Naive thymus-derived CD8-positive, alpha-beta T cell (primary cell): Measurements from ENCODE around the gene MATN1. TPM values are rescaled to one million over a fixed set of nuclear protein-coding genes. Genes with fewer than 3 reads are reported as not detected.

Experiments
- ATAC-seq, 2 donors: fragments of 150-1000 bp; cut with Tn5 transposase in 1 of 2; sonication (Bioruptor Pico), chemical (Tn5 transposase) in 1 of 2; 1 replicate in 1 of 2; 2 replicates in 1 of 2; pipeline ENCODE4 v1.10.0; 2021; ENCODE audit warnings: mild to moderate bottlenecking in 2 of 2, moderate library complexity in 2 of 2
- POLR2A ChIA-PET: fragments of 350-600 bp; sonication (Branson Sonifier 250); formaldehyde crosslinking; loops from one replicate; lab custom pipeline; 2021; ENCODE audit warnings: antibody characterized with exemption; lab: Charles Lee
- DNase-seq, 10 donors: peaks; one replicate each; pipeline versions ENCODE4 v3.0.0 to v3.0.0-alpha.2; 2020 to 2022
- H3K27ac Mint-ChIP-seq, 10 donors: one replicate each; pipeline ENCODE4 v1.8.0; 2020 to 2022; ENCODE audit warnings: mild to moderate bottlenecking in 10 of 10, mixed read lengths in 10 of 10, moderate library complexity in 4 of 10, inconsistent platforms in 1 of 10
- H3K27me3 Mint-ChIP-seq, 5 donors: one replicate each; pipeline ENCODE4 v1.8.0; 2021 to 2022; ENCODE audit warnings: mixed read lengths in 5 of 5
- H3K36me3 Mint-ChIP-seq, 3 donors: one replicate each; pipeline ENCODE4 v1.8.0; 2020 to 2022; ENCODE audit warnings: mixed read lengths in 3 of 3, mild to moderate bottlenecking in 2 of 3, inconsistent platforms in 1 of 3
- H3K4me1 Mint-ChIP-seq, 4 donors: one replicate each; pipeline ENCODE4 v1.8.0; 2021 to 2022; ENCODE audit warnings: mixed read lengths in 4 of 4
- H3K4me3 Mint-ChIP-seq, 10 donors: one replicate each; pipeline ENCODE4 v1.8.0; 2020 to 2022; ENCODE audit warnings: mild to moderate bottlenecking in 10 of 10, mixed read lengths in 10 of 10, moderate library complexity in 6 of 10, inconsistent platforms in 1 of 10
- H3K9me3 Mint-ChIP-seq, 9 donors: one replicate each; pipeline ENCODE4 v1.8.0; 2020 to 2022; ENCODE audit warnings: mixed read lengths in 9 of 9, mild to moderate bottlenecking in 3 of 9, inconsistent platforms in 1 of 9, moderate library complexity in 1 of 9
- polyA plus RNA-seq, 3 donors: library from polyadenylated mRNA; unstranded; fragments of 300-500 nt; fragmentation: Illumina TruSeq; gene quantifications; one replicate each; pipeline ENCODE4 v1.2.3, GENCODE V29; 2021
- total RNA-seq, 8 experiments: library from RNA in 2 of 8; stranded (reverse) in 2 of 8; gene quantifications; one replicate each; pipeline ENCODE4 v1.2.3 and lab custom pipeline; 2021 to 2026

MATN1 gene
- total and polyA plus RNA-seq, 5 experiments from 2014 or later: 0.07 to 0.96 (median 0.47) TPM; not detected in 2

DNA sequence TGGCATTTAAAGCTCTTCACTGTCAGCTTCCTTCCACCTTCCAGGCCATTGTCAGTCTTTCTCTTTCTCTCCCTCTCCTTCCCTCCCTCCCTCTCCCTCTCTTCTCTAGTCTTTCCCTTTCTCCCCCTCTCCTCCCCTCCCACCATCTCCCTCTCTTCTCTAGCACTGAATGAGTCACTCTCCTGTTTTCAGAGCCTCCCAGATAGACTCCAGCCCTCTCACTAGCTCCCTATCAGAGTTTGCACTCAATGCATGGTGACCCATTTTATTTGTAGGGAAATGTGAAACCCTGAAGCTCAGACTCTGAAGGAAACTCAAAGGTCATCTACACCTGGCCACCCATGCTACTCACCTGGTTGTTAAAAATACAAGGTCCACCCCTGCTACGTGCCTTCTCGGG is 4.4 kb upstream of the MATN1 start:
- H3K9me3 Mint-ChIP-seq: no peaks in the 10 kb centered on the region
- POLR2A ChIA-PET: interaction anchor here (0.6 to 41.4 kb wide), 4 partner anchors 9 to 1132 kb away, joined by 3 to 1432 read pairs (median 6); partner anchors contain the start of gene LAPTM5
- H3K36me3 Mint-ChIP-seq: peaks cover 0 to 43% (median 1%) of the 10 kb centered on the region in 3 donors

DNA sequence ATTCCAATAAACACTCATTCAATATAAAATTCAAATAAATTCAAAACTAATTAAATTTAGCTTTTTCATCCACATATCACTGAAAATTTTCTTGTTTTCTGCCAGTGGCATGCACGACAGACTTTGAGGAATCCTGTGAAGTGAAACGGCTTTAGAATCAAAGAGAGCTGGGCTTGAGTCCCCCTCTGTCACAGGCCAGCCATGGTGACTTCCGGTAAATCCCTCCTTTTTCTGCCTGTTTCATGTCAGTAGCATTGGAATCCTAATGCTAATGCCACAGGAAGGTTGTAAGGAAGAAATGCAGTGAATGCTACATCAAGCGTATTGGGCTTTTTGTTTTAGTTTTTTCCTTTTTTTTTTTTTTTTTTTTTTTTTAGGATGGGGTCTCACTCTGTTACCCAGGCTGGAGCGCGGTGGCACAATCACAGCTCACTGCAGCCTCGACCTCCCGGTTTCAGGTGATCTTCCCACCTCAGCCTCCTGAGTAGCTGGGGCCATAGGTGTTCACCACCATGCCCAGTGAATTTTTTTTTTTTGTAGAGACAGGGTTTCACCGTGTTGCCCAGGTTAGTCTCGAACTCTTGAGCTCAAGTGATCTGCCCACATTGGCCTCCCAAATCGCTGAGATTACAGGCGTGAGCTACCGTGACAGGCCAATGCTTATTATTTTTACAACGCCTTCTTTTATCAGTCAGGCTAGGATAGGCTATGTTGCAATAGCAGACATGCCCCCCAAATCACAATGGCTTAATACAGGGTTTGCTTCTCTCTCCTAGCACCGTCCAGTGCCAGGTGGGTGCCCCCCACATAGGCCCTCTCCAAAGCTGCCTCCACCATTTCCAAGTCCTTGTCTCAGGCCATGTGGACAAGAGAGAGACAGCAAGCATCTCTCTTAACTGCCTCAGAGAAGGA is 3.6 kb upstream of the MATN1 start:
- POLR2A ChIA-PET: interaction anchor here (0.6 to 41.4 kb wide), 5 partner anchors 8 to 194 kb away, joined by 5 to 1432 read pairs (median 7); partner anchors contain the start of gene LAPTM5
- Mint-ChIP-seq H3K4me1 (peaks cover 20 to 58% (median 41%) of the 10 kb centered on the region in 4 donors), H3K9me3 (no peaks in the 10 kb centered on the region), H3K4me3 (no peak overlapping the region), H3K27ac (peak overlapping the region in 9 of 10 donors; percentile 15 to 87 (median 59)), H3K27me3 (no peaks in the 10 kb centered on the region), H3K36me3 (peaks cover 0 to 43% (median 1%) of the 10 kb centered on the region in 3 donors)
- DNase-seq: no peak
- no peak for ATAC-seq

More for the DNA sequence above, 4.4 kb upstream of the MATN1 start:
- no peaks in the 10 kb centered on the region for H3K27me3 Mint-ChIP-seq
- H3K4me1 Mint-ChIP-seq: peaks cover 20 to 55% (median 42%) of the 10 kb centered on the region in 4 donors
- H3K4me3 Mint-ChIP-seq: no peak overlapping the region
- no peak for ATAC-seq
- peak overlapping the region in 8 of 10 donors; percentile 24 to 87 (median 68) for H3K27ac Mint-ChIP-seq
- no peak for DNase-seq

DNA sequence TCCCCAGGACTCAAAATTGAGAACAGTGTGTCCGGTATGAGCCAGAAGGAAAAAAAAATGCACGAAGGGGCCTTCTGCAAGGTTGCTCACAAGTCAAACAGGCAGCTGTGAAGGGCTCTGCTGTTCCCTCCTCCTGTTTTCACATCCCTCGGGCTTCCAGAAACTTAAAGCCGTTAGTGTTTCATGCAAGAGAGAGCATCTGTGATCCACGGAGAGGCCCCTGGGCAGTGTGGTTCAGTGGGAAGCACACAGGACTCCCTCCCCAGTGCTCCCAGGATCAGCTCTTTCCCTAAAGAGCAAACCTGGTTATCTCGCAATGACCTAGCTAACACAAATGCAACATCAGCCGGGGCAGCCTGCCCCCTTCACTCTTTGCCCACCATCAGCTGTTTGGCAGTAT is 2.9 kb upstream of the MATN1 start:
- no peaks in the 10 kb centered on the region for H3K9me3 Mint-ChIP-seq
- ATAC-seq: no peak
- H3K27me3 Mint-ChIP-seq: no peaks in the 10 kb centered on the region
- H3K4me3 Mint-ChIP-seq: no peak overlapping the region
- no peak for DNase-seq
- peaks cover 0 to 50% (median 1%) of the 10 kb centered on the region in 3 donors for H3K36me3 Mint-ChIP-seq
- POLR2A ChIA-PET: interaction anchor here (0.6 to 41.4 kb wide), 3 partner anchors 10 to 195 kb away, joined by 6 to 1432 read pairs (median 7); partner anchors contain the start of gene LAPTM5
- H3K27ac Mint-ChIP-seq: peak overlapping the region in 2 of 10 donors; percentile 15 to 18
- H3K4me1 Mint-ChIP-seq: peaks cover 13 to 58% (median 41%) of the 10 kb centered on the region in 4 donors

DNA sequence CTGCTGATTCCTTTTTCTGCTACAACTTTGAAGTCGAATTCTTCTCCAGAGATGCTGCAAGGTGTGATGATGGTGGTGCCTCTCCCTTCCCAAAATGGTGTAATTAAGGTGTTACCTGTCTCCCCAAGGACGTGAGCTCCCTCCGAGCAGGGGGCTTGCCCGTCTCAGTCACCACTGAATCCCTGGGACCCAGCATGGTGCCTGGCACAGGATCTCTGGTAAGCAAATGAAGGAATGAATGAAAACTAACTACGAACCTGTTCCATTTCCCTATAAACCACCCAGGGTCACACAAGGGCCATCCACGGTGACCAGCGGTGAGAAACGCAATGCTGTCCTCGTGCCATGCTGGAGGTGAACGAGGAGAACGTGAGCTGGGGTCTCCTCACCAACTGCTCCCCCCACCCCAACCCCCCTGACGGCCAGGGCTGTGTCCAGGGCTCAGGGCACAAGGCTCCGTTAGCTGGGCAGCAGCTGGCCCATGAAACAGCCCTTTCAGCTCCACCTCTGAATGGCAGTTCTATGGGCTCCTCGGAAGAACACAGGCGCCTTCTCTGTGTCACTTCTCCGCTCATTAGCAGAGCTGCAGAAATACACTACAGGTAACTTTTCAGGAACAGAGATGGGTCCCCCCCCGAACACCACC is 2.2 kb upstream of the MATN1 start:
- peak overlapping the region in 2 of 10 donors; percentile 14 to 74 for H3K27ac Mint-ChIP-seq
- H3K27me3 Mint-ChIP-seq: no peaks in the 10 kb centered on the region
- peaks cover 0 to 49% (median 1%) of the 10 kb centered on the region in 3 donors for H3K36me3 Mint-ChIP-seq
- no peak for ATAC-seq
- H3K4me1 Mint-ChIP-seq: peaks cover 8 to 58% (median 41%) of the 10 kb centered on the region in 4 donors
- POLR2A ChIA-PET: interaction anchor here (1.6 to 41.4 kb wide), 3 partner anchors 11 to 57 kb away, joined by 7 to 1432 read pairs (median 8); partner anchors contain the start of gene LAPTM5
- no peak for DNase-seq
- no peak overlapping the region for H3K4me3 Mint-ChIP-seq
- H3K9me3 Mint-ChIP-seq: no peaks in the 10 kb centered on the region

DNA sequence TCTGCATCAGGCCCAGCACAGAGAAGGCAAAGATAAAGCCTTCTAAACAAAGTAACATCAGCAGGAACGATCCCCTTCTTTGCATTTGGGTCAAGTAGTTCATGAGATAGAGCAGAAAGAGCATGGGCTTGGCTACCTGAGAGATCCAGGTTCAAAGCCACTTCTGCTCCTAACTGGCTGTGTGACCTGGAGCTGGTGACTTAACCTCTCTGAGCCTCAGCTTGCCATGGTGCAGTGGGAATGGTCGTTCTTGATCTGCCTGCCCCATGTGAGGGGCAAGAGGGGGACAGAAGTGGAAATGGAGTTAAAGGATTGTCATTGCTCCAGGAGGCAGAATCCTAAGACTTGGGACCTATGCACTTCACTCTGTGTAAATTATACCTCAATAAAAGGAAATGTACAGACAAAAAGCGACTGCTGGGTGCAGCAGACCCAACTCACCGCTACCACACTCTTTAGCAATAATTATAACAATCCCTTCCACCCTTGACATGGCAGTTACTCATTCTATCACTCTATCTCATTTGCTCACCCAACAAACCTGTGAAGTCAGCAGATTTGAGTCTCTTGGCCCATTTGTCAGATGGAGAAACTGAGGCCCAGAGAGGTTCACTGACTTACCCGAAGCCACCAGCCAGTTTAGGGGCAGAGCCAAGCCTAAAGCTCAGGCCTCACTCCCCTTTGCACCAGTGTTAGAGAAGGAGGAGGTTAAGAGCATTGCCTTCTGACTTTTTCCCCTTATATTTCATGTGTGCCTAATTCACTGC is 1.5 kb upstream of the MATN1 start:
- peaks cover 11 to 59% (median 46%) of the 10 kb centered on the region in 4 donors for H3K4me1 Mint-ChIP-seq
- POLR2A ChIA-PET: interaction anchor here (0.9 to 41.4 kb wide), 3 partner anchors 31 to 58 kb away, joined by 3 to 1432 read pairs (median 8); partner anchors contain the start of gene LAPTM5
- peaks cover 0 to 49% (median 1%) of the 10 kb centered on the region in 3 donors for H3K36me3 Mint-ChIP-seq

DNA sequence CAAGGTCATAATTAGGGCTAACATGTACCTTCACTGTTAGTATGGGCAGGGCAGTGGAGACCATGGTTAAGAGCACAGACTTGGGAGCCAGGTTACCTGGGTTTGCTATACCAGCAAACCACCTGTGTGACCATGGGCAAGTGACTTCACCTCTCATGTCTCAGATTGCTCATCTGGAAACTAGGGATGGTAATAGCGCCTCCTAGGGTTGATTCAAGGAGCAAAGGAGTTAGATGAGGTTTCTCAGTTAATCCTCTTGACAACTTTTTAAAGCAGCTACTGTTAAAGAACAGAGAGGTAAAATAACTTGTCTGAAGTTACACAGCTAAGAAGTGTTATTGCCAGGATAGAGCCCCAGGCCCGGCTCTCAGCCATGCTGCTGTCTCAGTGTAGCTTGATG is 790 bp upstream of the MATN1 start:
- DNase-seq (no peak), ATAC-seq (no peak)
- peak overlapping the region in 4 of 10 donors; percentile 4 to 69 (median 60) for H3K27ac Mint-ChIP-seq
- peaks cover 14 to 60% (median 51%) of the 10 kb centered on the region in 4 donors for H3K4me1 Mint-ChIP-seq
- peak overlapping the region in 1 of 10 donors; percentile 59 for H3K4me3 Mint-ChIP-seq
- no peaks in the 10 kb centered on the region for H3K9me3 Mint-ChIP-seq
- POLR2A ChIA-PET: interaction anchor here (0.9 to 41.4 kb wide), 3 partner anchors 31 to 58 kb away, joined by 3 to 1432 read pairs (median 8); partner anchors contain the start of gene LAPTM5
- H3K27me3 Mint-ChIP-seq: no peaks in the 10 kb centered on the region
- peaks cover 0 to 49% (median 1%) of the 10 kb centered on the region in 3 donors for H3K36me3 Mint-ChIP-seq

More for the DNA sequence above, 1.5 kb upstream of the MATN1 start:
- Mint-ChIP-seq H3K27ac (peak overlapping the region in 5 of 10 donors; percentile 3 to 57 (median 20)), H3K4me3 (no peak overlapping the region), H3K27me3 (no peaks in the 10 kb centered on the region), H3K9me3 (no peaks in the 10 kb centered on the region)
- ATAC-seq (no peak), DNase-seq (no peak)

DNA sequence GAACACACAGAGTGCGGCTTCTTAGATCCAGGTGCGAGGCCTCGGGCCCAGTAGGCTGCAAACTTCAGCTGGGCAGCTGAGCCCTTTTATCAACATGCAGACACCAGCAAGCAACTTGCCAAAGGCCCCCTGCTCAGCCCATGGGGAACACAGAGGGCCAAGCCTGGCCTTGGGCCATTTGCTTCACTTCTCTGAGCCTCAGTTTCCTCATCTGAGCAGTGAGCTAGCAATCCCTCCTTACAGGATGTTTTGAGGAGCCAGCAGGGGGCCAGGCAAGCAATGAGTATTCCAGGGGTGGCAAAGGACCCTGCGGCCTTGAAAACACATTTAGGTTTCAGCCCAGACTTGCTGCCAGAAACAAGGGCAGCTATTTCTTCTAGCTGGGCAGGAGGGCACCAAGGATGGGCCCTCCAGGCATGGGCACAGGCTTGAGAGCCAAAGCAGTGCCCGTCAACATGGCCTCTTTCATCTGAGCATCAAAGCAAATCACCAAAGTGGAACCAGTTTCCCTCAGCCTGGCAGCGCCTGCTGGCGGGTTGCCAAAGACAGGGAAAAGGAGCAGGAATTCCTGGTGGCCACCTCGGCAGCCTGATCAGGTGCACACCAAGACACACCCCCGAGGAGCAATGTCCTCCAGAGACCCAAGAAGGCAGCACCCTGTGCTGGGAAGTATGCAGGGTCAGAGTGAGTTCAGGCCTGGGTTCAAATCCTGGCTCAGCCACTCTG is 1.4 kb downstream of the MATN1 start:
- DNase-seq (no peak), ATAC-seq (no peak)
- Mint-ChIP-seq H3K36me3 (peaks cover 0 to 38% (median 1%) of the 10 kb centered on the region in 3 donors), H3K4me3 (no peak overlapping the region), H3K9me3 (no peaks in the 10 kb centered on the region), H3K27me3 (no peaks in the 10 kb centered on the region), H3K27ac (peak overlapping the region in 4 of 10 donors; percentile 14 to 62 (median 32)), H3K4me1 (peaks cover 19 to 65% (median 53%) of the 10 kb centered on the region in 4 donors)
- POLR2A ChIA-PET: interaction anchor here (0.7 to 41.4 kb wide), 5 partner anchors 9 to 461 kb away, joined by 3 to 1432 read pairs (median 72); partner anchors contain the start of gene LAPTM5

DNA sequence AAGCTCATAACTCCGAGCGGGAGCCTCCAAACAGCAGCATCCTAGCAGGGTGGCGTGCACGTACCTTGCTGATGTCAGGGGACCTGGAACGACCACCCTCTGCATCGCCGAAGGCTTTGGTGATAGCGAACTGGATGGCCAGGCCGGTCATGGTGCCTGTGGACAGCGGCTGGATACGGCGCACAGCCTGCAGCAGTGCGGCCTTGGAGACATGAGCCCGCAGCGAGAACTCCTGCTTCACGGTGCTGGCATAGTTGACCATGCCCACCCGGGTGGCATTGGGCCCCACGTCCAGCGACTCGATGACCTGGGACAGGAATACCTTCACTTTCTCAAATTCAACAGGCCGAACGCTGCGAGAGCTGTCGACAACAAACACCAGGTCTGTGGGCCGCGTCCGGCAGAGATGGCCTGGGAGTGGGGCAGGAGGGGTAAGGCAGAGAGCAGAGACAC is 2.0 kb downstream of the MATN1 start:
- Mint-ChIP-seq H3K27me3 (no peaks in the 10 kb centered on the region), H3K27ac (peak overlapping the region in 2 of 10 donors; percentile 14 to 62), H3K36me3 (peaks cover 0 to 36% (median 1%) of the 10 kb centered on the region in 3 donors), H3K4me1 (peaks cover 19 to 69% (median 54%) of the 10 kb centered on the region in 4 donors), H3K9me3 (no peaks in the 10 kb centered on the region), H3K4me3 (peak overlapping the region in 3 of 10 donors; percentile 19 to 52 (median 22))
- POLR2A ChIA-PET: interaction anchor here (0.6 to 41.4 kb wide), 6 partner anchors 10 to 461 kb away, joined by 3 to 1432 read pairs (median 65); partner anchors contain the start of gene LAPTM5
- DNase-seq: no peak
- no peak for ATAC-seq

DNA sequence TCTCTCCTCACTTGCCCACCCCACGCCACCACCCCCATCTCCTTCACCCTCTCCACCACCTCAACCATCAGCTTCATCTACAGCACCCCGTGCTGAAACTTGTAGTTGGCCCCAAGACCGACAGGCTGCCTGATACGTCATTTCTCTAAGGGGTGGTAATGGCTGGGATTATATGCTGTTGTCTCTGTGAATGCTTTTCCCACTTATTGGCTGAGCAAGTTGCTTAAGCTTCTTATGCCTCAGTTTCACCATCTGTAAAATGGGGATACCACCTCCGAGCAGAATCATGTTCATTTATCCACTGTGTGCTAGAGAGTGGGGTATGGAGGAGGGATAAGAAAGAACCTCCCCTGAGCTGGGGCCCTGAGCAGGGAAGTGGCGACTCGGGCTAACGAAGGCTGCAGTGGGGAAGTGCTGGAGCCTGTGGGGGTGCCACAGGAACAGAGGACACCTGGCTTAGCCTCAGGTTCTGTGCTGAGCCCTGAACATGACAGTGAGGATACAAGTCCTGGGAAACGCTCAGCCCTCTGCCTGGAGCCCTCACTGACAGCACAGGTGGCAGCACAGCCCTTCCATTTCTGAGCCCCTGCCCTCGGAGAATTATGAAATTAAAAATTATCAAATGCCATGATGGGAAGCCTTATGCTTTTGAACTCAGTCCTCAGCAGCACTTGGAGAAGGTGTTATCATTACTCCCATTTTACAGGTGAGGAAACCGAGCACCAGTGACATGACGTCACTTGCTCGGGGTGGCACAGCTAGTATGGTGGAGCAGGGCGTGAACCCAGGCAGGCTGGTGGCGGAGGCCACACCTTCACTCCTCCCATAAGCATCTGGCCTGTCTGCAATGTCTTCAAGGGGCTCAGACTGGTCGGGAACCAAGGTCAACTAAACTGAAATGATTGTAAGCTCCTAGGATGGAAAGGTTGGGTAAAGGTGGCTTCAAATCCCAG is 2.8 kb downstream of the MATN1 start:
- POLR2A ChIA-PET: interaction anchor here (0.6 to 41.4 kb wide), 8 partner anchors 11 to 206 kb away, joined by 3 to 1432 read pairs (median 32); partner anchors contain the start of gene LAPTM5
- Mint-ChIP-seq H3K27me3 (no peaks in the 10 kb centered on the region), H3K36me3 (peaks cover 0 to 28% (median 4%) of the 10 kb centered on the region in 3 donors), H3K9me3 (peaks cover 0 to 2% (median 0%) of the 10 kb centered on the region in 9 donors), H3K4me3 (peak overlapping the region; percentile 23 to 95 (median 88)), H3K4me1 (peaks cover 19 to 69% (median 54%) of the 10 kb centered on the region in 4 donors), H3K27ac (peak overlapping the region in 9 of 10 donors; percentile 22 to 98 (median 95))
- no peak for ATAC-seq
- no peak for DNase-seq
